A673 (cell line): ENCODE results near the gene CLEC7A.

ENCODE experiments used
- EZH2 ChIP-seq: fragments of 200-600 bp; sonication (generic); IDR thresholded peaks from 2 replicates; pipeline ENCODE4 v1.6.1; 2017; ENCODE audit warnings: borderline replicate concordance, low read depth, mild to moderate bottlenecking, mixed read lengths, antibody characterized with exemption, low read length; ENCODE audit not compliant: poor library complexity, severe bottlenecking
- TF ChIP-seq, protein P1 (sequence below): fragments of 300-800, 200-600 bp; sonication (generic); conservative IDR thresholded peaks from 2 replicates; pipeline ENCODE4 v1.5.1; 2017; ENCODE audit warnings: low read depth, mild to moderate bottlenecking, antibody characterized with exemption, low read length, moderate library complexity, mixed read lengths

DNA sequence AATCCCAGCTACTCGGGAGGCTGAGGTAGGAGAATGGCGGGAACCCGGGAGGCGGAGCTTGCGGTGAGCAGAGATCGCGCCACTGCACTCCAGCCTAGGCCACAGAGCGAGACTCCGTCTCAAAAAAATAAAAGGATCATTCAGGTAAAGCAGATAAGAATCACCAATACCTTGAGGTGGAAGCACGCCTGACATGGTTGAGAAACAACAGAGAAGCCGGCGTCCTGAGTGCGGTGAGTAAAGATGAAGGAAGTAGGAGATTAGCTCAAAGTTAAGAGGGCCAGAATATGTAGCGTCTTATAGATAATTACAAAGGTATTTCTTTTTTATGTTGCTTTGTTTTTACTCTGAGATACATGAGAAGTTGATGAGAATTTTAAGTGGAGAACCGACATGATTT is 14.7 kb downstream of the CLEC7A start:
- TF ChIP-seq, protein P1, sequence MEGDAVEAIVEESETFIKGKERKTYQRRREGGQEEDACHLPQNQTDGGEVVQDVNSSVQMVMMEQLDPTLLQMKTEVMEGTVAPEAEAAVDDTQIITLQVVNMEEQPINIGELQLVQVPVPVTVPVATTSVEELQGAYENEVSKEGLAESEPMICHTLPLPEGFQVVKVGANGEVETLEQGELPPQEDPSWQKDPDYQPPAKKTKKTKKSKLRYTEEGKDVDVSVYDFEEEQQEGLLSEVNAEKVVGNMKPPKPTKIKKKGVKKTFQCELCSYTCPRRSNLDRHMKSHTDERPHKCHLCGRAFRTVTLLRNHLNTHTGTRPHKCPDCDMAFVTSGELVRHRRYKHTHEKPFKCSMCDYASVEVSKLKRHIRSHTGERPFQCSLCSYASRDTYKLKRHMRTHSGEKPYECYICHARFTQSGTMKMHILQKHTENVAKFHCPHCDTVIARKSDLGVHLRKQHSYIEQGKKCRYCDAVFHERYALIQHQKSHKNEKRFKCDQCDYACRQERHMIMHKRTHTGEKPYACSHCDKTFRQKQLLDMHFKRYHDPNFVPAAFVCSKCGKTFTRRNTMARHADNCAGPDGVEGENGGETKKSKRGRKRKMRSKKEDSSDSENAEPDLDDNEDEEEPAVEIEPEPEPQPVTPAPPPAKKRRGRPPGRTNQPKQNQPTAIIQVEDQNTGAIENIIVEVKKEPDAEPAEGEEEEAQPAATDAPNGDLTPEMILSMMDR = no peak
- no peak for TF ChIP-seq EZH2
